CD4-positive, alpha-beta T cell treated with Interleukin-21 for 1 hour (primary cell): ENCODE results near the gene GRB10.

Experiments
- DNase-seq: peaks from one replicate; pipeline ENCODE4 v3.0.0-alpha.2; 2020

GRB10 gene

GRCh38 chr7:50713123-50713965 lies 69.4 kb downstream of the GRB10 start:
- DNase-seq: no peak

DNA sequence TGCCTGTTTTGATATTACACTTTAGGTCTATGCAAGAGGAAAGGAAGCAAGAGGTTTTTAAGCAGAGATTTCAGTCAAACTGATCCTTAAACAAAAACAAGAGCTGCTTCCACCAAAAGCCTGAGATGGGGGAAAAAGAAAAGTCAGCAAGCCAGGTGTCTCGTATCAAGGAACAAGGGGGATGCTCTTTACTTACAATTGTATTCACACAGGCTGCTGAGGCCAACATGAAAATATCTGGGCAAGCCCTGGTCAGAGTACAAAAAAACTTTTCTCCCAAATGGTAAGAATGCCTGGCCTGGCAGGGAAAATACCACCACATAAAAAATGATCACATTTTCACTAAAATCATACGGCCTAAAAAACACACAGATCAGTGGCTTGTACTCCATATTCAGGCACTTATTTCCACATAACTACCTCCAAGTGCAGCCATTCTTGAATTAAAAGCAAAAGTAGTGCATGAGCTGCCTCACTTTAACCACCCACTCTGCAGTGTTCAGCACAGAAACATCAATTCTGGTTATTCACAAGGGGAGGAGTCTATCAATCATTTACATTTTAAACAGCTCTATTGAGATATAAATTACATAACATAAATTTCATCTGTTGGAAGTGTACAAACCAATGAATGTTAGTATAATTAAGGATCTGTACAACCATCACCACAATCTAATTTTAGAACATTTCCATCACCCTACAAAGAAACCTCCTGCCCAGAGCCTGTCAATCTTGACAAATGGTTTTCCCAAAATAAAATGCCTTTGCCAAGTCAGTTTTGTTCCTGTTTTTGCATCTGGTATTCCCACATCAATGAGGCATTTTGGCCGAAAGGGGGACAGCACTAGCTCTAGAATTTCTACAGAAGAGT lies 70.2 kb downstream of the GRB10 start:
- no peak for DNase-seq

- DNase-seq: no peak
Observed at GRCh38 chr7:50711271-50712175, 71.2 kb downstream of the GRB10 start.

DNA sequence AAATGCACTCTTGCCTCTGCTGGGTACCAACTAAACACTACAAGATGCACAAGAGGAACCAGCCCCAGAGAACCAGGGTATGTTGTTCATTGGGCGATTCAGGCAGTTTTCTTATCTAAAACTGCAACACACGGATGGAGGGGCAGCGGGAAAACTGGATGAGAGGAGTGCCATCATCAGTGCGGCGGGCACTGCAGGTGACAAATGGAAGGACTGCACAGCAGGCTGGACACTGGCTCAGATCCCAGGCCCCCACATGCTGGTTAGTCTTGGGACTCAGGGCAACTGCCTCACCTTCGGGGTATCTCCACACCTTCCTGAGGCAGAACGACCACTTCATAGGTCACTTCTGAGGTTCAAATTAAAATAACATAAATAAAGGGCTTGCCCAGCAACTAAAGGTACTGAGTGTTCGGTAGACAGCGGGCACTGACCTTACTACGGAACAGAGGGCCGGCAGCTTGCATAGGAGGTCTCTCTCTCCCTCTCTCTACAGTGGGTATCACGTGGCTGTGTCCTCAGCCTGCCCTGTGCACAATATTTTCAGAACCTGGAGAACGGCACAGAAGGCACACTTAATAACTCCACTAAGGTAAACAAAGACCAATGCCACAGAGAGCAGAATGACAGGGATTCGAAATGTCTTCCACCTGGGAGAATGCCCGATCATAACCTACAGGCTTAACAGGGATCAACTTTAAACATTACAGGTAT lies 72.1 kb downstream of the GRB10 start:
- no peak for DNase-seq

- DNase-seq: no peak
Observed at GRCh38 chr7:50709151-50709550, 73.5 kb downstream of the GRB10 start.

GRCh38 chr7:50707236-50708006 lies 75.3 kb downstream of the GRB10 start:
- no peak for DNase-seq

DNA sequence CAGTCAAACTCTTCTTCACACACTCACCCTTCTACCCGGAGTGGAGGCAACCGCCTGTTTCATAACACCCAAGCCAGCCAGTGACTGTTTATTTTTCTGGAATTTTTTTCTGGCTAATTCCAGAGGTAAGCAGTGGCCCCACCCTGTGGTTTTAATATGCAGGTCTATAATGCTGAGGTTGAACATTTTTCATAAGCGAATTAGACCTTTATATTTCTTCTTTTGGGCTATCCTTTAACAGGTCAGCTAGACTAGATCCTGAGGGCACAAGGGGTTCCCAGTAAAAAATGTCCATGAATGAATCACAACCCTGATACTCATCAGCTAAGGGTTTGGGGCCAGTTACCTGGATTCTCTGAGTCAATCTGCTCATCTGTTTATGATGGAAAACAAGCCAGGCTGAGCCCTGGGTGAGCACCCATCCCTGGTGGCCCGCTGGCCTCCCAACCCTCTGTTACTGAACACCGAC lies 76.2 kb downstream of the GRB10 start:
- DNase-seq: no peak

DNA sequence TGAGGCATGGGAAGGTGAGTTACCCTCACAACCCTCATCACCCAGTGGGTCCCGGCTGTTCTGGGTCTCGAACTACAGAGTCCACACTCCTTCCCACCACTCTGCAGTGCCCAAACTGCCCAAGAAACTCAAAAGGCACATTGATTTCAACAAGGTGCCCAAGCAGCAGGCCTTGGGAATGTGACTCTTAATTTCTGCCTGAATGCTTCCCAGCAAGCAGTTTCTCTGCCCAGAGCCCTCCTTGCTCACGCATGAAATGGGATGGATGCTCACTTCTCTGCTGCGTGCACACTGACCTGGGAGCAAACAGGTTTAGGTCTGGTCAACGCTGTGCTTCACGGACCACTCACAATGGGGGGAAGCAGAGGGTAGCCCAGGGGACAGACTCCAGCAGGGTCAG lies 77.9 kb downstream of the GRB10 start:
- DNase-seq: no peak

- DNase-seq: no peak
Observed at GRCh38 chr7:50703654-50704053, 79.0 kb downstream of the GRB10 start.

- DNase-seq: no peak
Observed at GRCh38 chr7:50699143-50699542, 83.6 kb downstream of the GRB10 start.

DNA sequence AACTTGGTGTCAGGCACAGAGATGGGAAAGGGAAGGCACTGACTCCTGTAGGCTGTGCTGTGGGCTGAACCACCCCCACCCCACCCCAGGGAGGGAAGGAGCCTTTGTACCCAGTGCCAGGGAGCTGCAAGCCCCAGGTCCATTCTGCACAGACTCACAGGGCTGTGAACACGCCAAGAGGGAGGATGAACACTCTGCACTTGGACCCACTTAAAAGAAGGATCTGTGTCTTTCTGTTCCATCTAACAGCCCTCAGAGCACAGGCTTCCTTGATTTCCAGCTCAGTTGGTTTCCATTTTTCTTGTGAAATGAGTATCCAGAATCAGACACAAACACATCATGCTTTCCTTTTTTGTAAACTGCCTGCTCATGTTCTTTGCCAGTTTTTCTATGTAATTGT lies 84.9 kb downstream of the GRB10 start:
- DNase-seq: no peak

GRCh38 chr7:50696810-50697582 lies 85.7 kb downstream of the GRB10 start:
- DNase-seq: peak; percentile 23

DNA sequence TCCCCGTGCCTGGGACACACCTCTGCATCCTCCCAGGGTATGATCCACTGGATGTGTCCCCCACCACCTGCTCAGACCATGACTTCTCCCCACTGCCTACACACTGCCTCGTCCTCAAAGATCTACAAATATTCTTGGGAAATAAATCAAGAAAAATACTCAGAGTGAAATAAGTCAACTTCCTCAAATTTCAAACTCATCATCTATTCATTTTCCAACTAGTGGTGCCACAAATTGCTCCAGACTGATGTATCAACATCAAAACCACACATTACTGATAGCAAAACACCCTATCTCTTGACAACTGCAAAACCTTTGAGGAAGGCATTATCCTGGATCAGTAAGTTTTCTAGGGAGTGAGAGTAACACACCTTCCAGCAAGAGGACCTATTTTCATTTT lies 87.7 kb downstream of the GRB10 start:
- no peak for DNase-seq

- DNase-seq: no peak
Observed at GRCh38 chr7:50693455-50694130, 89.1 kb downstream of the GRB10 start.

DNA sequence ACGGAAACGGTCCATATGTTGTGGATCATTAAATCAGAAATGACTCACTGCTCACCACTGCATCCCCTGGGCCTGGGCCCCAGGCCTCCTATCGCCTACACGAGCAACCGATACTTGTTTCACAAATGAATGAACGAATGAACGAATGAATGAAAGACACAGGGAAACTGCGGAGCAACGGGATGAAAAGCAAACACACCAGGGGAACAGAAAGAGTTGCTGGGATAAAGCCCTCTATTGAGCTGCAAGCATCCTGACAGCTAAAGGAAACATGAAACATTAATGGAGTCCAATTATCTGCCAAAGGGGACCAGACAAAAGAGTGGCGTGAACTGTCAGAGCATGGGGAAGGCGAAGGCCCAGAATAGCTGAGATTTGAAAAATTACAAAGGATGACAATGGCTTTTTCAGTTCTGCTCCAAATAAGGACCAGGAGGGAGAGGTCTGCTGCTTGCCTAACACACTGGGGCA lies 92.1 kb downstream of the GRB10 start:
- no peak for DNase-seq

DNA sequence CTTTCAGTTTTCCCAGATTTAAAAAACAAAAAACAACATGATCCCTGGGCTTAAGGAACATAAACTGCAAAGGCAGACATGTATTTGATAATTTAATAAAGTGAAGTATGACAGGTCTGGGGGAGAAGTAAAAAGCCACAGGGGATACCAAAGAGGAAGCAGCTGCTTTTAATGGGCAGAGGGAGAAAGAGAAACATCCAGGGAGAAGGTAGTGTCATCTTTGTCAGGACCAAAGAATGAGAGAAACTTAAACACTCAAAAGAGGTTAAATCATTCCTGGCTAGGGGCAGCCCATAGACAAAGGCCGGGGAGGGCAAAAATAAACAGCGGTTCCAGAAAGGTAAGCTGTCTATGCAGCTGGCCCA lies 94.5 kb downstream of the GRB10 start:
- DNase-seq: no peak

GRCh38 chr7:50687575-50688225 lies 95.0 kb downstream of the GRB10 start:
- no peak for DNase-seq

GRCh38 chr7:50687096-50687495 lies 95.6 kb downstream of the GRB10 start:
- DNase-seq: no peak
